HFFc6 (cell line): ENCODE results near the gene EIPR1. TPM values are rescaled to one million over a fixed set of nuclear protein-coding genes. Genes with fewer than 3 reads are reported as not detected.

Experiments used
- DNase-seq: peaks from one replicate; pipeline ENCODE4 v3.0.0-alpha.2; 2018
- H3K27ac Mint-ChIP-seq: 2 replicates; pipeline ENCODE4 v1.8.0; 2020; ENCODE audit warnings: mild to moderate bottlenecking, mixed read lengths
- H3K27me3 Mint-ChIP-seq: 2 replicates; pipeline ENCODE4 v1.8.0; 2021; ENCODE audit warnings: mild to moderate bottlenecking, moderate library complexity, mixed read lengths; ENCODE audit not compliant: insufficient read depth
- H3K36me3 Mint-ChIP-seq: 2 replicates; pipeline ENCODE4 v1.8.0; 2021; ENCODE audit warnings: low read depth, mixed read lengths
- H3K4me1 Mint-ChIP-seq: 2 replicates; pipeline ENCODE4 v1.8.0; 2020; ENCODE audit warnings: low read depth, mixed read lengths
- H3K4me3 Mint-ChIP-seq: 2 replicates; pipeline ENCODE4 v1.8.0; 2020; ENCODE audit warnings: mild to moderate bottlenecking, moderate library complexity, mixed read lengths
- H3K9me3 Mint-ChIP-seq: 2 replicates; pipeline ENCODE4 v1.8.0; 2020; ENCODE audit warnings: mild to moderate bottlenecking, mixed read lengths
- total RNA-seq, 6 experiments: library from RNA; stranded (reverse); fragmentation: NEBNext Ultra II Directional; extraction: Animal tissue kit (Norgen Biotek cat#: 25700); gene quantifications; 2 replicates in 1 of 6; 3 replicates in 5 of 6; pipeline ENCODE4 v1.2.3, GENCODE V29; 2021
- TF ChIP-seq, protein P1 (sequence below): fragments of 200-600 bp; sonication (generic); IDR thresholded peaks from 2 replicates; pipeline ENCODE4 v1.5.0; 2021; ENCODE audit warnings: antibody characterized with exemption, mild to moderate bottlenecking

Gene EIPR1
- total RNA-seq, 6 experiments from 2014 or later: 26.6 to 30.9 (median 28.8) TPM

DNA sequence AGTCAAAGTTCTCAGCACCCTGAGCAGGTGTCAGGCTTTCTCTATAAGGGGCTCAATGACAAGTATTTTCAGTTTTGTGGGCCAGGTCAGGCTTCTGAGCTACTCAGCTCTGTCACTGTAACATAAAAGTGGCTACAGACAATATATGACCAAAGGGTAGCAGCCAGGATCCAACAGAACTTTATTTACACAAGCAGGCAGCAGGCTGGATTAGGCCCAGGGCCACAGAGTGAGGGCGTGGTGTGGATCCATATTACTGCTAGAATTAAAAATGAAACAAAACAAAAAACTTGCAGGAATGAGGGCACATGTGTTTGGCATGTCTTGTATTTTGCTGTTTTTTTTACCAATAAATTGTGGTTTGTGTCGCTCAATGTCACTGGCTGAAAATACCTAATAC lies 143.7 kb downstream of the EIPR1 start:
- no peak overlapping the region for H3K27ac Mint-ChIP-seq
- TF ChIP-seq, protein P1, sequence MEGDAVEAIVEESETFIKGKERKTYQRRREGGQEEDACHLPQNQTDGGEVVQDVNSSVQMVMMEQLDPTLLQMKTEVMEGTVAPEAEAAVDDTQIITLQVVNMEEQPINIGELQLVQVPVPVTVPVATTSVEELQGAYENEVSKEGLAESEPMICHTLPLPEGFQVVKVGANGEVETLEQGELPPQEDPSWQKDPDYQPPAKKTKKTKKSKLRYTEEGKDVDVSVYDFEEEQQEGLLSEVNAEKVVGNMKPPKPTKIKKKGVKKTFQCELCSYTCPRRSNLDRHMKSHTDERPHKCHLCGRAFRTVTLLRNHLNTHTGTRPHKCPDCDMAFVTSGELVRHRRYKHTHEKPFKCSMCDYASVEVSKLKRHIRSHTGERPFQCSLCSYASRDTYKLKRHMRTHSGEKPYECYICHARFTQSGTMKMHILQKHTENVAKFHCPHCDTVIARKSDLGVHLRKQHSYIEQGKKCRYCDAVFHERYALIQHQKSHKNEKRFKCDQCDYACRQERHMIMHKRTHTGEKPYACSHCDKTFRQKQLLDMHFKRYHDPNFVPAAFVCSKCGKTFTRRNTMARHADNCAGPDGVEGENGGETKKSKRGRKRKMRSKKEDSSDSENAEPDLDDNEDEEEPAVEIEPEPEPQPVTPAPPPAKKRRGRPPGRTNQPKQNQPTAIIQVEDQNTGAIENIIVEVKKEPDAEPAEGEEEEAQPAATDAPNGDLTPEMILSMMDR: no peak
- H3K27me3 Mint-ChIP-seq: 0 out of 2 replicates have a peak, but pooled peaks cover 2% of the 10 kb centered on the region
- no peak for DNase-seq
- H3K36me3 Mint-ChIP-seq: peaks cover 10% of the 10 kb centered on the region; the same call in 1 of the 2 replicates
- H3K4me3 Mint-ChIP-seq: no peak overlapping the region
- H3K9me3 Mint-ChIP-seq: no peaks in the 10 kb centered on the region
- H3K4me1 Mint-ChIP-seq: no peaks in the 10 kb centered on the region

DNA sequence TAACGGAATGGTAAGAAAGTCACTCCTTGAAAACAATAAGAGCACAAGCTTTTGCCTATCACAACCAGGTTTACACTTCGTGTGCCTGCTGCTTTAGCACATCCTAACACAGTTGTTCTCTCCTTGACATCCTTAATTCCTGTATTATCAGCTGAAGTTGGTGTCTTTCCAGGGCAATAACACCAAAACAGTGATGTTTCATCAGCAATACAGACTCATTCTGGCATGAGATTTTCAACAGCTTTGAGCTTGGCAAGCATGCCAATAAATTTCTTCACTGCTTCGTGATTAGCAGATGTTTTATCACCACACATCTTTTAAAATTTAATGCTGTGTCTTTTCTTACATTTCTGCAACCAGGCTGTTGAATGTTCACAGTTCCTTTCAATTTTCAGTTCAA lies 148.4 kb downstream of the EIPR1 start:
- no peak overlapping the region for H3K27ac Mint-ChIP-seq
- no peak for DNase-seq

DNA sequence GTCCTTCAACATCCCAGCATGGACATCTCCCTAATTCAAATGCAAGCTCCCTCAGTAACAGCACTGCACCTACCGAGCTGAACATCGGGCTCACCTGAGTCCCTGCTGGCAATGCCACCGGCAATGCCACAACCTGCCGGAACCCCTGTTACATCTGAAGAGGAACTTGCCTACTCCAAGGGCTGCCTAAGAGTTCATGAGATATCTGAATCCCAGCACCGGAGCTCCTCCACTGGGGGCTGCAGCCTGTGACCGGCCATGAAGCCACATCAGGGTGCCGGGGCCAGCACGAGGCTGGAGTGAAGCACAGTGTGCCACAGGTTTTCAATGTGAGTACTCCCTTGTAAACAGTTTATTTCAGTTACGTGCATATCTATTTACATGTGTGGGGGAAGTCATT lies 152.9 kb downstream of the EIPR1 start:
- Mint-ChIP-seq H3K9me3 (peaks cover 14% of the 10 kb centered on the region), H3K4me1 (no peaks in the 10 kb centered on the region), H3K36me3 (peaks cover 23% of the 10 kb centered on the region), H3K27ac (no peak overlapping the region), H3K27me3 (no peaks in the 10 kb centered on the region), H3K4me3 (no peak overlapping the region)
- DNase-seq: no peak
- TF ChIP-seq, protein P1: no peak

More for the DNA sequence above, 148.4 kb downstream of the EIPR1 start:
- Mint-ChIP-seq H3K27me3 (0 out of 2 replicates have a peak, but pooled peaks cover 2% of the 10 kb centered on the region), H3K36me3 (peaks cover 10% of the 10 kb centered on the region; the same call in 1 of the 2 replicates), H3K4me3 (no peak overlapping the region), H3K4me1 (no peaks in the 10 kb centered on the region), H3K9me3 (no peaks in the 10 kb centered on the region)
- TF ChIP-seq, protein P1: no peak

DNA sequence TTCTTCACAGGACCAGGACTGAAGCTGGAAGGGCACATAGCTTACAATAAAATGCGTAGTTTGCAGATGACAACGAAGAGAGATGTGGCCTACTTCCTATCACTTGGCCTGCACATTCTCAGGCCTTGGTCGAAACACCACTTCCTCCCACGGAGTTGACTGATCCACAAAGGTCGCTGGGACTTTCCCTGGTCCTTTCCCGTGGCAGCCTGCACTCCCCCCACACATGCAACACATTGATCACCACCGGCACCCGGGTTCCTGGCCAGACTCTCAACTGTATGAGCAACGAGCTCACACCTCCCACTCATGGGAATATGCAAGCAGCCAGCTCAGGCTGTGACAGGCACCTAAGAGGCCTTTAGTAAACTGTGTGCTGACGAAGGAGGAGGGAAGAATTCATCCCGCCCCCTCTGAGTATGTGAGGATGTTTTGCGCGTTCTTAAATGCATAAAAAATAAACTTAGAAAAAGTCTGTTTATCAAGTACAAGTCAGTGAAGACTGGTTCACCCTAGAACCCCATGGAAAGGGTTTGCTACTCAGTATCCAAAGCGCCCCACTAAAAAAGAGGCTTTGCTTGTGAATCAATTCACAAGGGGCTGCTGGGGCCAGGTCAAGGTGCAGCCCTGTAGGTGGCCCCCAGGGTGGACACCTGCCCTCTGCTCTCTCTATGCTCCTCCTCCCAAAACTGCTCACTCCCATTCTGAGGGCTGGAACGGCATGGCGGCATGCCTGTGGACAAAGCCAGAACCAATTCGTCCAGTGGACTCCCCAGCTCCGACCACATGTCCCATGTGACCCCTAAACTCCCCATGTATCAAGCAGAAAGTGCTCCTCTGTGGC lies 154.3 kb downstream of the EIPR1 start:
- Mint-ChIP-seq H3K36me3 (peaks cover 23% of the 10 kb centered on the region), H3K4me1 (no peaks in the 10 kb centered on the region), H3K9me3 (peaks cover 14% of the 10 kb centered on the region), H3K27ac (no peak overlapping the region), H3K4me3 (no peak overlapping the region), H3K27me3 (no peaks in the 10 kb centered on the region)
- TF ChIP-seq, protein P1: no peak
- DNase-seq: no peak

DNA sequence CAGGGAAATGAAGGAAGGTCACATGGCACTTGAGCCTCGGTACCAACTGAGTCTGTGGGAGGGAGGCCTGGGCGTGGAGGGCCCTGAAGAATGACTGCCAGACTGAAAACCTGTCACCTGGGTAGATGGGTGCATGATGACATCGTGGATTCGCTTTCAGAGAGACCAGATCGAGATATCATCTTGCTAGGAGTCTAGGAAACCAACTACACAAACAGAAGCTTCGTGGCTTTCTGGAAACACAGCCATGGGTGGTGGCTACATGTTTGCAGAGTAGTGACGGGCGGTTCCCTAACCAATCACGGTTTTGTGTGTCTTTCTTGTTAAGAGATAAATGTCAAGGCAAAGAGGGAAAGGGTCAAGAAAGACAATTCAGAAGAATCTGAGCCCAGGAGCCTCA lies 155.0 kb downstream of the EIPR1 start:
- no peak overlapping the region for H3K27ac Mint-ChIP-seq
- no peak overlapping the region for H3K4me3 Mint-ChIP-seq
- H3K36me3 Mint-ChIP-seq: peaks cover 23% of the 10 kb centered on the region
- DNase-seq: no peak
- TF ChIP-seq, protein P1: no peak
- H3K4me1 Mint-ChIP-seq: no peaks in the 10 kb centered on the region
- H3K27me3 Mint-ChIP-seq: no peaks in the 10 kb centered on the region
- peaks cover 14% of the 10 kb centered on the region for H3K9me3 Mint-ChIP-seq
